ENCODE measurements around the gene ANKIB1.
A peak's percentile ranks its signal among the peaks of the same experiment; 100 is the strongest.

DNA sequence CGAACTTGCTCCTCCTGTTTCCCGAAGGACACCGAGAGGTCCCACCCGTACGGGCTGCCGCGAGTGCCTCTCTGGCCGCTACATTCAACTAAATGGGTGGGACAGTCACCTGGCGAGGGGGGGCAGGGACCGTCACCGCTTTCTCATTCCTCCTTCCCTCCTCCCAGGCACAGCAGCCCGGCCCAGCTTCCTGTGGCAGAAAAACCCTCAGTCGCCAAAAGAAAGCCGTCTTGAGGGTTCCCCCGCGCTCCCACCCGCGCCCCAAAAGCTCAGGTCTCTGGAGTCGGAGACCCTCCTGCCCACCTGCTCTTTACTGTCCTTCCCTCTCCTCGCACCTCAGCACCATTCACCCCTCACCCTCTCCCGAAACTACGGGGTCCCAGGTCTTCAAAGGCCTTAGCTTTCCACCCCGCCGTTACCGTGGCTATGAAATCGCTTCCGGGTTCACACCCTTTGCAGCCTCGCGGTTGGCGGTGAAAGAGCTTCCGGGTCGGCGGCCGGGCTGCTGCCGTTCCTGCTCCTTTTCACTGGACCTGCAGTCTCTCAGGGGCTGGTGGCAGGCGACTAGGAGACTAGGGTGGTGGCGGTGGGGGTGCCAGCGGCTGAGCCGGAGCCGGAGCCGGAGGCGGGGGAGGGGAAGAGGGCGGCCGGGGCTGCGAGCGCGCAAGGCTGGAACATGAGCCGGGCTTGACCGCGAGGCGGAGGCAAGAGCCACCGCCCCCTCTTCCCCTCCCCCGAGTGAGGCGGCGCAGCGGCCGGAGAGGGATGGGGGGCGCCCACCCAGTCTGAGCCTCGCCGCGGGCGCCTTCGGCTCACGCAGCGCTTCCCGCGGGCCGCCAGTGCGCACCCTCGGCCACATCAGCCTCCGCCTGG lies at the start of gene ANKIB1, which contains the start of gene KRIT1:
- TF ChIP-seq, protein P1, sequence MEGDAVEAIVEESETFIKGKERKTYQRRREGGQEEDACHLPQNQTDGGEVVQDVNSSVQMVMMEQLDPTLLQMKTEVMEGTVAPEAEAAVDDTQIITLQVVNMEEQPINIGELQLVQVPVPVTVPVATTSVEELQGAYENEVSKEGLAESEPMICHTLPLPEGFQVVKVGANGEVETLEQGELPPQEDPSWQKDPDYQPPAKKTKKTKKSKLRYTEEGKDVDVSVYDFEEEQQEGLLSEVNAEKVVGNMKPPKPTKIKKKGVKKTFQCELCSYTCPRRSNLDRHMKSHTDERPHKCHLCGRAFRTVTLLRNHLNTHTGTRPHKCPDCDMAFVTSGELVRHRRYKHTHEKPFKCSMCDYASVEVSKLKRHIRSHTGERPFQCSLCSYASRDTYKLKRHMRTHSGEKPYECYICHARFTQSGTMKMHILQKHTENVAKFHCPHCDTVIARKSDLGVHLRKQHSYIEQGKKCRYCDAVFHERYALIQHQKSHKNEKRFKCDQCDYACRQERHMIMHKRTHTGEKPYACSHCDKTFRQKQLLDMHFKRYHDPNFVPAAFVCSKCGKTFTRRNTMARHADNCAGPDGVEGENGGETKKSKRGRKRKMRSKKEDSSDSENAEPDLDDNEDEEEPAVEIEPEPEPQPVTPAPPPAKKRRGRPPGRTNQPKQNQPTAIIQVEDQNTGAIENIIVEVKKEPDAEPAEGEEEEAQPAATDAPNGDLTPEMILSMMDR (IDR thresholded peaks at IDR 0.05 in 8 of 11, conservative IDR thresholded peaks at IDR 0.05 in 3 of 11) = peak in 6 of 11 experiments; percentile 16 to 39 (median 27)
- peak; percentile 91 to 94 (median 92) for TF ChIP-seq POLR2AphosphoS5 (IDR thresholded peaks at IDR 0.05)
- TF ChIP-seq POLR2A (IDR thresholded peaks at IDR 0.05) = peak in 1 of 3 donors; percentile 31
